ENCODE results near the gene NUBP2.

The NUBP2 gene

GRCh38 chr16:1788095-1788707 lies 5.4 kb downstream of the NUBP2 start:
- no peak for DNase-seq (ENCODE audit: extremely low read depth, low read depth)
- no peak for TF ChIP-seq CTCF (IDR thresholded peaks at IDR 0.05; ENCODE audit: low read depth, low read length)

GRCh38 chr16:1788708-1789100 lies 5.9 kb downstream of the NUBP2 start:
- no peak for DNase-seq (ENCODE audit: extremely low read depth, low read depth)

GRCh38 chr16:1789643-1790045 lies 6.9 kb downstream of the NUBP2 start:
- TF ChIP-seq CTCF (IDR thresholded peaks at IDR 0.05; ENCODE audit: low read depth, low read length): no peak
- DNase-seq (ENCODE audit: extremely low read depth, low read depth): no peak

More at GRCh38 chr16:1788708-1789100, 5.9 kb downstream of the NUBP2 start:
- TF ChIP-seq CTCF (IDR thresholded peaks at IDR 0.05; ENCODE audit: low read depth, low read length): no peak

GRCh38 chr16:1790261-1790610 lies 7.5 kb downstream of the NUBP2 start:
- no peak for TF ChIP-seq CTCF (IDR thresholded peaks at IDR 0.05; ENCODE audit: low read depth, low read length)
- no peak for DNase-seq (ENCODE audit: extremely low read depth, low read depth)

GRCh38 chr16:1790611-1791255 lies 8.0 kb downstream of the NUBP2 start:
- no peak for DNase-seq (ENCODE audit: extremely low read depth, low read depth)
- TF ChIP-seq CTCF (IDR thresholded peaks at IDR 0.05; ENCODE audit: low read depth, low read length): no peak

GRCh38 chr16:1791256-1791942 lies 8.6 kb downstream of the NUBP2 start:
- no peak for TF ChIP-seq CTCF (IDR thresholded peaks at IDR 0.05; ENCODE audit: low read depth, low read length)

More at GRCh38 chr16:1791256-1791942, 8.6 kb downstream of the NUBP2 start:
- no peak for DNase-seq (ENCODE audit: extremely low read depth, low read depth)

All from AG09319 (cell line).